HEK293T (cell line): ENCODE data around the gene PTPN21.

Experiments used
- CTCF ChIA-PET: fragments of 350-600 bp; formaldehyde crosslinking; extraction: SDS; loops from one replicate; lab custom pipeline; 2021; ENCODE audit warnings: antibody characterized with exemption, inconsistent platforms; lab: Yijun Ruan, JAX
- POLR2A ChIA-PET: fragments of 350-600 bp; formaldehyde crosslinking; extraction: SDS; loops from one replicate; lab custom pipeline; 2020; ENCODE audit warnings: antibody characterized with exemption, inconsistent platforms; lab: Yijun Ruan, JAX
- DNase-seq: peaks from one replicate; pipeline ENCODE4 v3.0.0; 2012; ENCODE audit warnings: mixed read lengths; ENCODE audit errors: extremely low spot score
- ARNT ChIP-seq: fragments of 450-650 bp; IDR thresholded peaks from 2 replicates; pipeline ENCODE4 v1.6.1; 2017; ENCODE audit warnings: mild to moderate bottlenecking
- BHLHE40 ChIP-seq: fragments of 450-650 bp; IDR thresholded peaks from 2 replicates; pipeline ENCODE4 v1.6.1; 2016; ENCODE audit warnings: mild to moderate bottlenecking, moderate library complexity, borderline replicate concordance
- CTBP1 ChIP-seq: fragments of 450-650 bp; IDR thresholded peaks from 2 replicates; pipeline ENCODE4 v1.6.1; 2016; ENCODE audit warnings: borderline replicate concordance
- ELF4 ChIP-seq: fragments of 450-650 bp; IDR thresholded peaks from 2 replicates; pipeline ENCODE4 v1.6.1; 2017; ENCODE audit warnings: antibody characterized with exemption
- FOXA1 ChIP-seq: fragments of 450-650 bp; IDR thresholded peaks from 2 replicates; pipeline ENCODE4 v1.6.1; 2016; ENCODE audit warnings: mild to moderate bottlenecking
- FOXK2 ChIP-seq: fragments of 450-650 bp; IDR thresholded peaks from 2 replicates; pipeline ENCODE4 v1.6.1; 2016; ENCODE audit warnings: mild to moderate bottlenecking
- FOXM1 ChIP-seq: fragments of 450-650 bp; IDR thresholded peaks from 2 replicates; pipeline ENCODE4 v1.6.1; 2017; ENCODE audit warnings: mild to moderate bottlenecking, borderline replicate concordance
- HDGF ChIP-seq: fragments of 450-650 bp; IDR thresholded peaks from 2 replicates; pipeline ENCODE4 v1.6.1; 2017; ENCODE audit warnings: antibody characterized with exemption, borderline replicate concordance
- L3MBTL2 ChIP-seq: fragments of 450-650 bp; conservative IDR thresholded peaks from 2 replicates; pipeline ENCODE4 v1.6.1; 2016; ENCODE audit warnings: mild to moderate bottlenecking
- LEF1 ChIP-seq: fragments of 450-650 bp; IDR thresholded peaks from 2 replicates; pipeline ENCODE4 v1.6.1; 2017; ENCODE audit warnings: mild to moderate bottlenecking, borderline replicate concordance
- NFRKB ChIP-seq: fragments of 450-650 bp; IDR thresholded peaks from 2 replicates; pipeline ENCODE4 v1.6.1; 2016; ENCODE audit warnings: mild to moderate bottlenecking, moderate library complexity
- SP1 ChIP-seq: fragments of 450-650 bp; IDR thresholded peaks from 2 replicates; pipeline ENCODE4 v1.6.1; 2017
- SUZ12 ChIP-seq: fragments of 450-650 bp; IDR thresholded peaks from 2 replicates; pipeline ENCODE4 v1.6.1; 2016; ENCODE audit warnings: mild to moderate bottlenecking
- TARDBP ChIP-seq: fragments of 450-650 bp; IDR thresholded peaks from 2 replicates; pipeline ENCODE4 v1.6.1; 2016
- ZNF384 ChIP-seq: fragments of 450-650 bp; IDR thresholded peaks from 2 replicates; pipeline ENCODE4 v1.6.1; 2016
- TF ChIP-seq, protein P1 (sequence below): fragments of 450-650 bp; IDR thresholded peaks from 2 replicates; pipeline ENCODE4 v1.6.1; 2016

PTPN21 gene

DNA sequence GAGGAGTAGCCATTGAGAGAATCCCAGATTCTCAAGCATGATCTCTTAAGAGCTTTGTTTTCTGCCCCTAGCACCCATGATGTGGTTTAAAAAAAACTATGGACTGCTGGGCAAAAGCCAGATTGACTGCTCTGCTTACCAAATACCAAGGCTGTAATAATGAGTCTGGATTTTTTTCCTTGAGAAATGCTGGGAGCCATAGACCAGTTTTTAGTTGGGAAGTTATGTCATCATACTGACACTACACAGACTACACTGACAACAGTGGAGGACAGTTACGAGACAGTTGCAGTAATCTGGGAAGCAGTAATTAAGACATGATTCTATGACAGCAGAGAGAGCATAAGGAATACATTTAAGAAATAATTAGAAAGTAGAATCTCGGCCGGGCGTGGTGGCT is 133.5 kb downstream of the PTPN21 start:
- CTCF ChIA-PET = no interaction called here
- POLR2A ChIA-PET = no interaction called here
- DNase-seq = no peak
- TF ChIP-seq CTBP1 (no peak), LEF1 (no peak), ARNT (no peak), FOXK2 (no peak), TARDBP (no peak), SP1 (no peak), NFRKB (no peak), L3MBTL2 (no peak), BHLHE40 (no peak), FOXA1 (no peak), ELF4 (no peak), ZNF384 (no peak), SUZ12 (no peak)
- TF ChIP-seq, protein P1, sequence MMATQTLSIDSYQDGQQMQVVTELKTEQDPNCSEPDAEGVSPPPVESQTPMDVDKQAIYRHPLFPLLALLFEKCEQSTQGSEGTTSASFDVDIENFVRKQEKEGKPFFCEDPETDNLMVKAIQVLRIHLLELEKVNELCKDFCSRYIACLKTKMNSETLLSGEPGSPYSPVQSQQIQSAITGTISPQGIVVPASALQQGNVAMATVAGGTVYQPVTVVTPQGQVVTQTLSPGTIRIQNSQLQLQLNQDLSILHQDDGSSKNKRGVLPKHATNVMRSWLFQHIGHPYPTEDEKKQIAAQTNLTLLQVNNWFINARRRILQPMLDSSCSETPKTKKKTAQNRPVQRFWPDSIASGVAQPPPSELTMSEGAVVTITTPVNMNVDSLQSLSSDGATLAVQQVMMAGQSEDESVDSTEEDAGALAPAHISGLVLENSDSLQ = no peak

DNA sequence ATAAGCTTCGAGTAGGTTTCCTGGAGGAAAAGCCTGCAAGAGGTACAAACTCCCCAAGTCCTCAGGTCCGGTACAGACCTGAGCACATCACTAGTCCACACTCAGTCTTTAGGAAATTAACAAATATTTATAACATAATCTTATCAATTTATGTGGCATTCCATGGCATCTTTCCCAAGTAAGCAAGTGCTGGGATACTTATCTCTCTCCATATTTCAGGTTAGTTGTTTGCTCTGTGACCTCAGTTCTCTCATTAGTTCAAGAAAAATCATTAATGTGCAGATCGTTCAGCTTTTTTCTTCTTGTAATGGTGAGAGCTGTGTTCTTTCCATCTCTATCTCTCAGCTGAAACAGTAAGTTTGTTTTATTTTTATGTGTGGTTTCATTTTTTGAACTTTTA is 134.6 kb downstream of the PTPN21 start:
- no peak for TF ChIP-seq ZNF384
- TF ChIP-seq SP1 = no peak
- no peak for TF ChIP-seq FOXM1
- no peak for TF ChIP-seq ELF4
- no peak for TF ChIP-seq LEF1
- TF ChIP-seq CTBP1 = no peak
- TF ChIP-seq ARNT = no peak
- TF ChIP-seq NFRKB = no peak
- TF ChIP-seq TARDBP = no peak
- TF ChIP-seq FOXK2 = no peak
- no peak for TF ChIP-seq BHLHE40
- TF ChIP-seq L3MBTL2 = no peak
- no peak for TF ChIP-seq SUZ12
- no peak for TF ChIP-seq FOXA1
- no peak for TF ChIP-seq HDGF
- TF ChIP-seq, protein P1 = no peak
- CTCF ChIA-PET = no interaction called here

DNA sequence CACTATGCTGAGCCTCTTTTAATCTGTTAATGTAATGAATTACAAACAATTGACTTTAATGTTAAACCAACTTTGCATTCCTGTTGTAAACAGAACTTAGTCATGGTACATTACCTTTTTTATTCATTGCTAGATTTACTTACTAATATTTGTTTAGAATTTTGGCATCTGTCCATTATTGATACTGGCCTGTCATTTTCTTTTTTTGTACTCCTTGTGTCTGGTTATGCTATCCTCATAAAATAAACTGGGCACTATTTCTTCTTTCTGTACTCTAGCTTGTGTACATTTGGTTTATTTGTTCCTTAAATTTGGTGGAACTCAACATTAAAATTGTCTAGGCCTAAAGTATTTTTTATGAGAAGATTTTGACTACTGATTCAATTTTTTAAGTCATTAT is 137.2 kb downstream of the PTPN21 start:
- no peak for DNase-seq
- ChIA-PET CTCF (no interaction called here), POLR2A (no interaction called here)
- no peak for TF ChIP-seq ARNT
- TF ChIP-seq ZNF384 = no peak
- no peak for TF ChIP-seq L3MBTL2
- TF ChIP-seq SUZ12 = no peak
- TF ChIP-seq, protein P1 = no peak
- TF ChIP-seq FOXA1 = no peak
- TF ChIP-seq NFRKB = no peak
- no peak for TF ChIP-seq LEF1
- no peak for TF ChIP-seq CTBP1
- no peak for TF ChIP-seq FOXM1
- no peak for TF ChIP-seq ELF4
- no peak for TF ChIP-seq HDGF
- no peak for TF ChIP-seq SP1

More for the DNA sequence above, 134.6 kb downstream of the PTPN21 start:
- POLR2A ChIA-PET = no interaction called here
- DNase-seq = no peak
